ENCODE data around the gene ANGEL2.

GRCh38 chr1:213049232-213049631 is 33.6 kb upstream of the ANGEL2 start:
- TF ChIP-seq, protein P1, sequence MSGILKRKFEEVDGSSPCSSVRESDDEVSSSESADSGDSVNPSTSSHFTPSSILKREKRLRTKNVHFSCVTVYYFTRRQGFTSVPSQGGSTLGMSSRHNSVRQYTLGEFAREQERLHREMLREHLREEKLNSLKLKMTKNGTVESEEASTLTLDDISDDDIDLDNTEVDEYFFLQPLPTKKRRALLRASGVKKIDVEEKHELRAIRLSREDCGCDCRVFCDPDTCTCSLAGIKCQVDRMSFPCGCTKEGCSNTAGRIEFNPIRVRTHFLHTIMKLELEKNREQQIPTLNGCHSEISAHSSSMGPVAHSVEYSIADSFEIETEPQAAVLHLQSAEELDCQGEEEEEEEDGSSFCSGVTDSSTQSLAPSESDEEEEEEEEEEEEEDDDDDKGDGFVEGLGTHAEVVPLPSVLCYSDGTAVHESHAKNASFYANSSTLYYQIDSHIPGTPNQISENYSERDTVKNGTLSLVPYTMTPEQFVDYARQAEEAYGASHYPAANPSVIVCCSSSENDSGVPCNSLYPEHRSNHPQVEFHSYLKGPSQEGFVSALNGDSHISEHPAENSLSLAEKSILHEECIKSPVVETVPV (CRISPR knock-in tag; IDR thresholded peaks at IDR 0.05): no peak
- TF ChIP-seq, protein P2, sequence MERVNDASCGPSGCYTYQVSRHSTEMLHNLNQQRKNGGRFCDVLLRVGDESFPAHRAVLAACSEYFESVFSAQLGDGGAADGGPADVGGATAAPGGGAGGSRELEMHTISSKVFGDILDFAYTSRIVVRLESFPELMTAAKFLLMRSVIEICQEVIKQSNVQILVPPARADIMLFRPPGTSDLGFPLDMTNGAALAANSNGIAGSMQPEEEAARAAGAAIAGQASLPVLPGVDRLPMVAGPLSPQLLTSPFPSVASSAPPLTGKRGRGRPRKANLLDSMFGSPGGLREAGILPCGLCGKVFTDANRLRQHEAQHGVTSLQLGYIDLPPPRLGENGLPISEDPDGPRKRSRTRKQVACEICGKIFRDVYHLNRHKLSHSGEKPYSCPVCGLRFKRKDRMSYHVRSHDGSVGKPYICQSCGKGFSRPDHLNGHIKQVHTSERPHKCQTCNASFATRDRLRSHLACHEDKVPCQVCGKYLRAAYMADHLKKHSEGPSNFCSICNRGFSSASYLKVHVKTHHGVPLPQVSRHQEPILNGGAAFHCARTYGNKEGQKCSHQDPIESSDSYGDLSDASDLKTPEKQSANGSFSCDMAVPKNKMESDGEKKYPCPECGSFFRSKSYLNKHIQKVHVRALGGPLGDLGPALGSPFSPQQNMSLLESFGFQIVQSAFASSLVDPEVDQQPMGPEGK (CRISPR knock-in tag; IDR thresholded peaks at IDR 0.05; ENCODE audit: borderline replicate concordance): no peak
- no peak for TF ChIP-seq PPARA (CRISPR knock-in tag; IDR thresholded peaks at IDR 0.05; ENCODE audit: borderline replicate concordance)
- no peak for TF ChIP-seq GLIS3 (CRISPR knock-in tag; IDR thresholded peaks at IDR 0.05)
